Colonic mucosa (tissue), 4 donors: ENCODE data around the gene THSD7B. TPM values are rescaled to one million over a fixed set of nuclear protein-coding genes. Genes with fewer than 3 reads are reported as not detected.

Source experiments
- DNase-seq: peaks from one replicate; pipeline ENCODE4 v3.0.0-alpha.2; 2020
- H3K27ac ChIP-seq: fragments of 200-600 bp; one replicate; pipeline ENCODE4 v1.8.0; 2021
- H3K27me3 ChIP-seq: fragments of 200-600 bp; one replicate; pipeline ENCODE4 v1.8.0; 2021
- H3K36me3 ChIP-seq: fragments of 200-600 bp; one replicate; pipeline ENCODE4 v1.8.0; 2021
- H3K4me1 ChIP-seq: fragments of 200-600 bp; one replicate; pipeline ENCODE4 v1.8.0; 2021; ENCODE audit warnings: mild to moderate bottlenecking
- H3K4me3 ChIP-seq: fragments of 200-600 bp; one replicate; pipeline ENCODE4 v1.8.0; 2021
- H3K9ac ChIP-seq, 2 donors: one replicate each; pipeline ENCODE4 v1.7.0; 2013; ENCODE audit warnings: control low read depth in 2 of 2, low read depth in 2 of 2, low read length in 2 of 2
- H3K9me3 ChIP-seq: fragments of 200-600 bp; one replicate; pipeline ENCODE4 v1.8.0; 2021
- CTCF ChIP-seq: fragments of 200-600 bp; IDR thresholded peaks from one replicate; pipeline ENCODE4 v1.8.0; 2022; ENCODE audit warnings: antibody characterized with exemption, mild to moderate bottlenecking
- intact Hi-C: fragments of 100-400 bp; cut with DNase I; formaldehyde crosslinking; loops from one replicate; pipeline ENCODE4 v1.14.1; 2022
- total RNA-seq, 2 donors: library from RNA; stranded (reverse); fragmentation: NEBNext Ultra II Directional in 1 of 2; extraction: Animal tissue kit (Norgen Biotek cat#: 25700) in 1 of 2; gene quantifications; one replicate each; pipeline ENCODE4 v1.2.1, GENCODE V29; 2021
- donor health status: healthy.
- donor health status: DM: no; HTN: no; CAD: no.
- donor health status: DM: no; HTN: no; CAD: no.

THSD7B gene
- total RNA-seq, 2 donors from 2014 or later: 0.05 to 0.29 TPM

- Histone ChIP-seq H3K9me3 (no peaks in the 10 kb centered on the region), H3K4me3 (no peak overlapping the region), H3K4me1 (no peaks in the 10 kb centered on the region), H3K27ac (no peak overlapping the region), H3K9ac (no peak overlapping the region), H3K27me3 (no peaks in the 10 kb centered on the region), H3K36me3 (no peaks in the 10 kb centered on the region)
- no peak for DNase-seq
- intact Hi-C loops: no loop called here
- TF ChIP-seq CTCF: no peak
Observed at GRCh38 chr2:136916131-136916530, 150.8 kb downstream of the THSD7B start.

DNA sequence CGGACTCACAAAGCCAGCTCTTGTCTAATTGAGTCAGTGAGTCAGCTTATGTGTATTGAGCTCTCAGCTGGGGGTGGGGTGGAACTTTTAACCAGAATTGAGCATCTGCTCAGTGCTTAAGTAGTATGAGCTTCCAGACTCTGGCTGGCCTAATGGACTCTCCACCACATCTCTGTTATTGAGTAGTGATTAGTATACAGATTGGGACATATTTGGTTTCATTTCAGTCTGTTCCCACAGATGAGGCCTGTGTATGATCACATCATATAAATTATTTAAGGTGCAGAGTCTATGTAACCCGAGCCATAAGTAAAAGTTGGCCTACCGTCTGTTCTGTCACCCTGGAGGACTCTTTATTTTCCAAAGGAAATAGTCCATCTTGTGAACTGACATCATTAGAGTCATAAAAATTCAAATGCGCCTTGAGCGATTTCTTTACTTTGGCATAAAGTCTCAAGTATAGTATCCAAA, 152.1 kb downstream of the THSD7B start:
- TF ChIP-seq CTCF: no peak
- no peak for DNase-seq
- Histone ChIP-seq H3K9ac (no peak overlapping the region), H3K4me1 (no peaks in the 10 kb centered on the region), H3K4me3 (no peak overlapping the region), H3K36me3 (no peaks in the 10 kb centered on the region), H3K27me3 (no peaks in the 10 kb centered on the region), H3K9me3 (no peaks in the 10 kb centered on the region), H3K27ac (no peak overlapping the region)
- intact Hi-C loops: no loop called here

- no peak for TF ChIP-seq CTCF
- H3K9ac ChIP-seq: no peak overlapping the region
- H3K9me3 ChIP-seq: no peaks in the 10 kb centered on the region
- H3K4me3 ChIP-seq: no peak overlapping the region
- H3K36me3 ChIP-seq: no peaks in the 10 kb centered on the region
- H3K27me3 ChIP-seq: no peaks in the 10 kb centered on the region
- intact Hi-C loops: no loop called here
- H3K4me1 ChIP-seq: no peaks in the 10 kb centered on the region
- no peak overlapping the region for H3K27ac ChIP-seq
- no peak for DNase-seq
Observed at GRCh38 chr2:136919682-136920081, 154.3 kb downstream of the THSD7B start.

- no peaks in the 10 kb centered on the region for H3K9me3 ChIP-seq
- H3K36me3 ChIP-seq: no peaks in the 10 kb centered on the region
- no peaks in the 10 kb centered on the region for H3K4me1 ChIP-seq
- intact Hi-C loops: no loop called here
- H3K9ac ChIP-seq: no peak overlapping the region
- H3K27ac ChIP-seq: no peak overlapping the region
- no peaks in the 10 kb centered on the region for H3K27me3 ChIP-seq
- no peak for TF ChIP-seq CTCF
- DNase-seq: no peak
- no peak overlapping the region for H3K4me3 ChIP-seq
Observed at GRCh38 chr2:136920652-136921333, 155.4 kb downstream of the THSD7B start.

- no peaks in the 10 kb centered on the region for H3K36me3 ChIP-seq
- H3K9me3 ChIP-seq: no peaks in the 10 kb centered on the region
- no peak for TF ChIP-seq CTCF
- H3K4me1 ChIP-seq: no peaks in the 10 kb centered on the region
- no peak overlapping the region for H3K9ac ChIP-seq
- no peak for DNase-seq
- no peaks in the 10 kb centered on the region for H3K27me3 ChIP-seq
- H3K27ac ChIP-seq: no peak overlapping the region
- intact Hi-C loops: no loop called here
- no peak overlapping the region for H3K4me3 ChIP-seq
Observed at GRCh38 chr2:136927156-136927555, 161.8 kb downstream of the THSD7B start.
